HG03280 (cell line): ENCODE results near the gene ATRX.
"Not testable (repeated sequence)": the region's sequence is repeated elsewhere in the genome, so short reads cannot be mapped to it uniquely, and the experiment has no call there.

Experiments
- ATAC-seq: cut with Tn5 transposase; IDR thresholded peaks from one replicate; pipeline ENCODE4 v1.9.1; 2021; ENCODE audit warnings: mild to moderate bottlenecking, moderate library complexity; ENCODE audit not compliant: unreplicated experiment

ATRX gene

GRCh38 chrX:77635373-77635772 lies 150.6 kb downstream of the ATRX start:
- no peak for ATAC-seq

GRCh38 chrX:77628294-77629025 lies 157.6 kb downstream of the ATRX start:
- ATAC-seq, result no peak

GRCh38 chrX:77622672-77623071 lies 163.3 kb downstream of the ATRX start:
- ATAC-seq, result no peak

GRCh38 chrX:77622233-77622632 lies 163.8 kb downstream of the ATRX start:
- no peak for ATAC-seq

GRCh38 chrX:77621453-77621852 lies 164.6 kb downstream of the ATRX start:
- not testable (repeated sequence) for ATAC-seq

GRCh38 chrX:77617206-77617605 lies 168.8 kb downstream of the ATRX start:
- ATAC-seq, result no peak

- no peak for ATAC-seq
Observed at GRCh38 chrX:77603635-77604336, 182.2 kb downstream of the ATRX start.

GRCh38 chrX:77597511-77597910 lies 188.5 kb downstream of the ATRX start:
- peak; percentile 55 for ATAC-seq

GRCh38 chrX:77597090-77597489 lies 188.9 kb downstream of the ATRX start:
- no peak for ATAC-seq

- no peak for ATAC-seq
Observed at GRCh38 chrX:77595848-77596247, 190.2 kb downstream of the ATRX start.

- no peak for ATAC-seq
Observed at GRCh38 chrX:77572322-77572721, 213.7 kb downstream of the ATRX start.

- ATAC-seq, result no peak
Observed at GRCh38 chrX:77565278-77565677, 220.7 kb downstream of the ATRX start.

- no peak for ATAC-seq
Observed at GRCh38 chrX:77564823-77565222, 221.2 kb downstream of the ATRX start.

GRCh38 chrX:77561372-77561771 lies 224.6 kb downstream of the ATRX start:
- ATAC-seq, result no peak

GRCh38 chrX:77556276-77556675 lies 229.7 kb downstream of the ATRX start:
- ATAC-seq, result no peak

- no peak for ATAC-seq
Observed at GRCh38 chrX:77548751-77549150, 237.3 kb downstream of the ATRX start.

- not testable (repeated sequence) for ATAC-seq
Observed at GRCh38 chrX:77539778-77540177, 246.2 kb downstream of the ATRX start.

- ATAC-seq, result not testable (repeated sequence)
Observed at GRCh38 chrX:77531261-77531660, 254.8 kb downstream of the ATRX start.

GRCh38 chrX:77528034-77528433 lies 258.0 kb downstream of the ATRX start:
- no peak for ATAC-seq

GRCh38 chrX:77527233-77528001 lies 258.6 kb downstream of the ATRX start:
- ATAC-seq, result no peak

- ATAC-seq, result no peak
Observed at GRCh38 chrX:77519765-77520164, 266.3 kb downstream of the ATRX start.

- no peak for ATAC-seq
Observed at GRCh38 chrX:77514177-77514576, 271.8 kb downstream of the ATRX start.
